GM12878 (cell line): Measurements from ENCODE around the gene SECISBP2. TPM values are rescaled to one million over a fixed set of nuclear protein-coding genes. Genes with fewer than 3 reads are reported as not detected.

Experiments used
- ATAC-seq: fragments of 200-7000 bp; cut with Tn5 transposase; 3 replicates; pipeline ENCODE4 v1.9.1; 2020; ENCODE audit warnings: mild to moderate bottlenecking, moderate library complexity
- BruUV-seq: library from RNA; stranded (reverse); fragments of 400-500 nt; replicated peaks from 2 replicates; lab custom pipeline; 2021; lab: Mats Ljungman, UMichigan
- CTCF ChIA-PET: fragments of 300-600 bp; sonication (Branson Sonifier 250); formaldehyde crosslinking; extraction: SDS; loops from one replicate; lab custom pipeline; 2021; ENCODE audit warnings: inconsistent platforms; lab: Yijun Ruan, JAX
- POLR2A ChIA-PET: fragments of 350-600 bp; formaldehyde crosslinking; extraction: SDS; loops from one replicate; lab custom pipeline; 2021; ENCODE audit warnings: inconsistent platforms; lab: Charles Lee
- RAD21 ChIA-PET: fragments of 300-600 bp; sonication (Branson Sonifier 250); formaldehyde crosslinking; loops from one replicate; lab custom pipeline; 2023; ENCODE audit warnings: antibody characterized with exemption; ENCODE audit not compliant: unreplicated experiment; lab: Charles Lee
- SMC1A ChIA-PET: fragments of 300-600 bp; sonication (Branson Sonifier 250); formaldehyde crosslinking; loops from one replicate; lab custom pipeline; 2023; ENCODE audit not compliant: unreplicated experiment, uncharacterized antibody; lab: Charles Lee
- DNase-seq: peaks from one replicate; pipeline ENCODE4 v3.0.0-alpha.2; 2011; ENCODE audit warnings: low read depth, low spot score
- FAIRE-seq: peaks from 3 replicates; lab custom pipeline; 2011; peaks lifted over from hg19 to GRCh38; lab: Jason Lieb, UNC
- H2AFZ ChIP-seq: 2 replicates; pipeline ENCODE4 v1.6.0; 2011; ENCODE audit warnings: low read depth, low read length, control low read depth; ENCODE audit not compliant: control insufficient read depth
- H3K27ac ChIP-seq: 2 replicates; pipeline ENCODE4 v1.5.1; 2011; ENCODE audit warnings: control low read depth; ENCODE audit not compliant: control insufficient read depth, insufficient read depth
- H3K27me3 ChIP-seq, 2 experiments: replicated peaks in 1 of 2; 2 replicates each; pipeline versions ENCODE4 v1.6.0 to v1.6.1; 2011; ENCODE audit warnings: low read length in 1 of 2; ENCODE audit not compliant: control insufficient read depth in 2 of 2, insufficient read depth in 2 of 2
- H3K36me3 ChIP-seq, 2 experiments: 2 replicates each; pipeline ENCODE4 v1.5.1; 2011; ENCODE audit warnings: low read length in 1 of 2; ENCODE audit not compliant: control insufficient read depth in 2 of 2, insufficient read depth in 2 of 2
- H3K4me1 ChIP-seq: 2 replicates; pipeline ENCODE4 v1.6.1; 2011; ENCODE audit warnings: mild to moderate bottlenecking, low read length, moderate library complexity, mixed read lengths; ENCODE audit not compliant: control insufficient read depth, insufficient read depth
- H3K4me2 ChIP-seq: 2 replicates; pipeline ENCODE4 v1.6.0; 2011; ENCODE audit warnings: control low read depth; ENCODE audit not compliant: control insufficient read depth, insufficient read depth
- H3K4me3 ChIP-seq: fragments of 200-600 bp; sonication (generic); 2 replicates; pipeline ENCODE4 v1.5.1; 2016
- H3K79me2 ChIP-seq: 2 replicates; pipeline ENCODE4 v1.6.0; 2011; ENCODE audit warnings: low read length; ENCODE audit not compliant: control insufficient read depth, insufficient read depth
- H3K9ac ChIP-seq: 2 replicates; pipeline ENCODE4 v1.8.0; 2011; ENCODE audit warnings: low read length, control low read depth, mixed read lengths; ENCODE audit not compliant: control insufficient read depth, insufficient read depth
- H3K9me3 ChIP-seq: replicated peaks from 3 replicates; pipeline ENCODE4 v1.5.1; 2011; ENCODE audit warnings: mild to moderate bottlenecking, low read length; ENCODE audit not compliant: control insufficient read depth, insufficient read depth
- H4K20me1 ChIP-seq: 2 replicates; pipeline ENCODE4 v1.6.0; 2011; ENCODE audit not compliant: control insufficient read depth, insufficient read depth
- GABPA ChIP-seq: IDR thresholded peaks from 2 replicates; pipeline ENCODE4 v1.6.1; 2014; ENCODE audit warnings: antibody characterized with exemption, low read depth, mild to moderate bottlenecking, inconsistent platforms
- NFXL1 ChIP-seq: fragments of 450-650 bp; IDR thresholded peaks from 2 replicates; pipeline ENCODE4 v1.6.1; 2017; ENCODE audit warnings: antibody characterized with exemption, mild to moderate bottlenecking, borderline replicate concordance
- RAD21 ChIP-seq: IDR thresholded peaks from 2 replicates; pipeline ENCODE4 v1.6.1; 2011; ENCODE audit warnings: mild to moderate bottlenecking, low read depth, low read length, moderate library complexity; ENCODE audit not compliant: insufficient read depth
- WGBS: methylation state at CpG from one replicate; pipeline ENCODE4 v1.1.6; 2016; ENCODE audit warnings: low lambda C conversion rate; ENCODE audit not compliant: insufficient replicate concordance, insufficient coverage; ENCODE audit errors: missing lambda C conversion rate; 5-methylcytosine and 5-hydroxymethylcytosine counted together
- in situ Hi-C: fragments of 300-500 bp; cut with MboI; formaldehyde crosslinking; loops from 9 replicates; pipeline ENCODE4 v1.14.3; 2018; ENCODE audit warnings: mixed read lengths
- intact Hi-C: fragments of 100-400 bp; cut with micrococcal nuclease; formaldehyde crosslinking; loops from one replicate; pipeline ENCODE4 v1.14.2; 2022; ENCODE audit not compliant: unreplicated experiment
- polyA plus RNA-seq, 11 experiments: library from polyadenylated mRNA; depleted of rRNA in 4 of 11; unstranded in 6 of 11; stranded (reverse) in 5 of 11; fragments of >200 nt; fragmentation: Nextera tagmentation in 4 of 11; fragmentation: Illumina TruSeq in 1 of 11; extraction: Ambion mirVana in 4 of 11; extraction: Trizol in 1 of 11; gene quantifications; 1 replicate in 1 of 11; 2 replicates in 10 of 11; pipeline versions ENCODE4 v1.2.1 to v1.2.3, GENCODE V29; 2011 to 2016; ENCODE audit warnings: inconsistent platforms in 2 of 11, missing spikeins in 2 of 11, low read depth in 1 of 11
- total RNA-seq, 4 experiments: library from RNA; depleted of rRNA in 3 of 4; stranded (reverse); fragments of >200 nt in 3 of 4; fragmentation: Illumina TruSeq in 1 of 4; extraction: Trizol in 1 of 4; gene quantifications; 2 replicates each; pipeline versions ENCODE4 v1.2.1 to v1.2.3, GENCODE V29; 2013 to 2021
- TF ChIP-seq, protein P1 (sequence below): fragments of 450-650 bp; IDR thresholded peaks from 2 replicates; pipeline ENCODE4 v1.6.1; 2017; ENCODE audit warnings: low read depth, mild to moderate bottlenecking, moderate library complexity
- TF ChIP-seq, protein P2 (sequence below): fragments of 450-650 bp; conservative IDR thresholded peaks from 2 replicates; pipeline ENCODE4 v1.6.1; 2017; ENCODE audit warnings: mild to moderate bottlenecking, moderate library complexity

The SECISBP2 gene
- total and polyA plus RNA-seq, 10 of the 15 experiments (the other 5 are each of a cell fraction or from before 2014, with no cell fraction given) = 4.6 to 50.5 (median 31.9) TPM

DNA sequence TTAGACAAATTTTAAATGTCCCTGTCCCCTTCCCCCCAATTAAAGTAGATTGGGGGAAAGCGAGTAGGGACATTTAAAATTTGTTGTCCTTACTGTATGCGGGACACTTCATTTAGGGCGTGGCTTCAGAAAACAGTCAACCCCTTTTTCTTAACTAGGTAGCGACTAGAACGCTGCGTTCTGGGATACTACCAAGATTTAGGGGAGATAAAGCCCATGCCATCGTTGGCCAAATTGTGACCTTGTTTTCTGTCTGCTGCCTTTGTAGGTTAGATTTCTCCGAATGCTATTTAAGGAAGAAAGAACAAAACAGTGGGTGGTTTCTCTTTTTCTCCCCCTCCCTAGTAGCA is 6.1 kb upstream of the SECISBP2 start:
- Histone ChIP-seq H3K27me3 (no peaks in the 10 kb centered on the region), H2AFZ (peak overlapping the region; percentile 61), H3K4me1 (no peaks in the 10 kb centered on the region; the same call in 1 of the 2 replicates), H3K9ac (peak overlapping the region; percentile 98), H3K4me2 (peak overlapping the region; percentile 89), H3K9me3 (no peaks in the 10 kb centered on the region), H3K79me2 (peaks cover 76% of the 10 kb centered on the region), H3K36me3 (peaks cover 0 to 9% of the 10 kb centered on the region in 2 experiments; a peak in 3 of 4 replicates), H3K27ac (peak overlapping the region; percentile 91), H4K20me1 (peaks cover 4% of the 10 kb centered on the region; the same call in 1 of the 2 replicates), H3K4me3 (peak overlapping the region; percentile 75)
- intact Hi-C loops = loop anchor here (10.0 kb wide), 1 partner anchor 183 kb away; the partner anchor contains the start of gene SEMA4D
- DNase-seq (no peak), ATAC-seq (no peak), FAIRE-seq (no peak)
- ChIA-PET RAD21 (no interaction called here), SMC1A (interaction anchor here (1.1 to 1.3 kb wide), 2 partner anchors 113 to 174 kb away, joined by 3 to 4 read pairs; no protein-coding TSS in a partner anchor), CTCF (interaction anchor here (1.0 to 1.9 kb wide), 2 partner anchors 13 to 237 kb away, joined by 3 to 7 read pairs; no protein-coding TSS in a partner anchor), POLR2A (interaction anchor here (0.9 to 1.2 kb wide), 2 partner anchors 184 to 219 kb away, joined by 3 read pairs; no protein-coding TSS in a partner anchor)
- TF ChIP-seq RAD21 (no peak), GABPA (no peak), NFXL1 (no peak)
- TF ChIP-seq, protein P1, sequence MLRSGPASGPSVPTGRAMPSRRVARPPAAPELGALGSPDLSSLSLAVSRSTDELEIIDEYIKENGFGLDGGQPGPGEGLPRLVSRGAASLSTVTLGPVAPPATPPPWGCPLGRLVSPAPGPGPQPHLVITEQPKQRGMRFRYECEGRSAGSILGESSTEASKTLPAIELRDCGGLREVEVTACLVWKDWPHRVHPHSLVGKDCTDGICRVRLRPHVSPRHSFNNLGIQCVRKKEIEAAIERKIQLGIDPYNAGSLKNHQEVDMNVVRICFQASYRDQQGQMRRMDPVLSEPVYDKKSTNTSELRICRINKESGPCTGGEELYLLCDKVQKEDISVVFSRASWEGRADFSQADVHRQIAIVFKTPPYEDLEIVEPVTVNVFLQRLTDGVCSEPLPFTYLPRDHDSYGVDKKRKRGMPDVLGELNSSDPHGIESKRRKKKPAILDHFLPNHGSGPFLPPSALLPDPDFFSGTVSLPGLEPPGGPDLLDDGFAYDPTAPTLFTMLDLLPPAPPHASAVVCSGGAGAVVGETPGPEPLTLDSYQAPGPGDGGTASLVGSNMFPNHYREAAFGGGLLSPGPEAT = no peak
- TF ChIP-seq, protein P2, sequence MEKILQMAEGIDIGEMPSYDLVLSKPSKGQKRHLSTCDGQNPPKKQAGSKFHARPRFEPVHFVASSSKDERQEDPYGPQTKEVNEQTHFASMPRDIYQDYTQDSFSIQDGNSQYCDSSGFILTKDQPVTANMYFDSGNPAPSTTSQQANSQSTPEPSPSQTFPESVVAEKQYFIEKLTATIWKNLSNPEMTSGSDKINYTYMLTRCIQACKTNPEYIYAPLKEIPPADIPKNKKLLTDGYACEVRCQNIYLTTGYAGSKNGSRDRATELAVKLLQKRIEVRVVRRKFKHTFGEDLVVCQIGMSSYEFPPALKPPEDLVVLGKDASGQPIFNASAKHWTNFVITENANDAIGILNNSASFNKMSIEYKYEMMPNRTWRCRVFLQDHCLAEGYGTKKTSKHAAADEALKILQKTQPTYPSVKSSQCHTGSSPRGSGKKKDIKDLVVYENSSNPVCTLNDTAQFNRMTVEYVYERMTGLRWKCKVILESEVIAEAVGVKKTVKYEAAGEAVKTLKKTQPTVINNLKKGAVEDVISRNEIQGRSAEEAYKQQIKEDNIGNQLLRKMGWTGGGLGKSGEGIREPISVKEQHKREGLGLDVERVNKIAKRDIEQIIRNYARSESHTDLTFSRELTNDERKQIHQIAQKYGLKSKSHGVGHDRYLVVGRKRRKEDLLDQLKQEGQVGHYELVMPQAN = 0 out of 2 replicates have a peak, but pooled peaks have one; percentile 2
- BruUV-seq = no TSS peak
- in situ Hi-C loops = loop anchor here (25.0 kb wide), 1 partner anchor 1750 kb away; no protein-coding TSS in a partner anchor
- WGBS = under 1% methylated on average over 8 of the region's 8 CpGs
